ENCODE results near the gene PYGB.

PYGB gene

DNA sequence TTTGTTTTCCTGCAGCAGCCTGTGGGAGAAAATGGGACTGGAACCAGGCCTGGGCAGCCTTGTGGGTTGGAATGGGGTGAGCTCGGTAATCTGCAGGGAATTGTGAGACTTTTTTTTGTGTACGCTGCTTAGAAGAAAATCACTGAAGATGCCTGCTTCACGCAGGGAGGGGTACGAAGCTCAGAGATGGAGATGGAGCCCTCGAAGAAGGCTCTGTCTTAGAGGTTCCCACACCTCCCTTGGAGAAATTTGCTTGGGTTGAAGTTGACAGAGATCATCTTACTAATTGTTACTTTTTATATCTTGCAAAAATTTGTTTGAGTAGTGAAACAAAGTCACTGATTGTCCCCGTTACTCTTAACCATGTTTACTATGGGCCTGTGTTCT is 894 bp downstream of the PYGB start:
- no peak for DNase-seq (ENCODE audit: low read depth)
- TF ChIP-seq, protein P1, sequence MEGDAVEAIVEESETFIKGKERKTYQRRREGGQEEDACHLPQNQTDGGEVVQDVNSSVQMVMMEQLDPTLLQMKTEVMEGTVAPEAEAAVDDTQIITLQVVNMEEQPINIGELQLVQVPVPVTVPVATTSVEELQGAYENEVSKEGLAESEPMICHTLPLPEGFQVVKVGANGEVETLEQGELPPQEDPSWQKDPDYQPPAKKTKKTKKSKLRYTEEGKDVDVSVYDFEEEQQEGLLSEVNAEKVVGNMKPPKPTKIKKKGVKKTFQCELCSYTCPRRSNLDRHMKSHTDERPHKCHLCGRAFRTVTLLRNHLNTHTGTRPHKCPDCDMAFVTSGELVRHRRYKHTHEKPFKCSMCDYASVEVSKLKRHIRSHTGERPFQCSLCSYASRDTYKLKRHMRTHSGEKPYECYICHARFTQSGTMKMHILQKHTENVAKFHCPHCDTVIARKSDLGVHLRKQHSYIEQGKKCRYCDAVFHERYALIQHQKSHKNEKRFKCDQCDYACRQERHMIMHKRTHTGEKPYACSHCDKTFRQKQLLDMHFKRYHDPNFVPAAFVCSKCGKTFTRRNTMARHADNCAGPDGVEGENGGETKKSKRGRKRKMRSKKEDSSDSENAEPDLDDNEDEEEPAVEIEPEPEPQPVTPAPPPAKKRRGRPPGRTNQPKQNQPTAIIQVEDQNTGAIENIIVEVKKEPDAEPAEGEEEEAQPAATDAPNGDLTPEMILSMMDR (IDR thresholded peaks at IDR 0.05; ENCODE audit: low read depth, low read length, missing control alignments): no peak
- in situ Hi-C loops (cut with HindIII; ENCODE audit: low sequenced_read_pairs): no loop called here
- H3K4me3 ChIP-seq (ENCODE audit: low read depth, low read length): peak overlapping the region; percentile 75

DNA sequence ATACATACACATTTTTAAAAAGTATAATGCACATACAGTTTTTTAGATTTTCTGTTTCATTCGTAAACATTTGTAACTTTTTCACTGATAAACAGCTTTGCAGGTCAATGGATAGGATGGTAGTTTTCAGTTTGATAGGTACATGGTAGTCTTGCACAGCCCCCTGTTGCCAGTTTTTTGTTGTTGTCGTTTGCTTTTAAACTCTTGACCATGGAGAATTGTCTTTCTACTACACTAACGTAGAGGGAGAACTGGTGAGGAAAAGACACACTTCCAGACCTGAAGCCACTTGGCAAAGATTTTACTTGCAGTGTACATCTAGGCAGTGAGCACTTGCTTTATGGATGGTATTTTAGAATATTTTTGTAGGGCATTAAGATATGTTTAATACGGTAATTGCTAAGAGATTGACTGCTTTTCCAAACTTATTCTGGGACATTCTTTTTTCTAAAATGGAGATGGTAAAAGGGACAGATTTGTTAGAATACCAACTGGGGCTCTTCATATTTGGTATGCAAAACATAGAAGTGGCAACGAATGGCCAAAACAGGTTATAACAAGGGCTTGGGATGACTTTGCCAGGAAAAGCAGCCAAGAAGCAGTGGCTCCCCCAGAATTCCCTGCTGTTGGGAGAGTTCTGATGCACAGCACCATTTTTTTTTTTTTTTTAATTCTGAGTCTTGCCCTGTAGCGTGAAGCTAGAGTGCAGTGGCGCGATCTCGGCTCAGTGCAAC is 1.5 kb downstream of the PYGB start:
- in situ Hi-C loops (cut with HindIII; ENCODE audit: low sequenced_read_pairs): no loop called here
- DNase-seq (ENCODE audit: low read depth): no peak
- H3K4me3 ChIP-seq (ENCODE audit: low read depth, low read length): peak overlapping the region; percentile 75
- TF ChIP-seq, protein P1 (IDR thresholded peaks at IDR 0.05; ENCODE audit: low read depth, low read length, missing control alignments): no peak

DNA sequence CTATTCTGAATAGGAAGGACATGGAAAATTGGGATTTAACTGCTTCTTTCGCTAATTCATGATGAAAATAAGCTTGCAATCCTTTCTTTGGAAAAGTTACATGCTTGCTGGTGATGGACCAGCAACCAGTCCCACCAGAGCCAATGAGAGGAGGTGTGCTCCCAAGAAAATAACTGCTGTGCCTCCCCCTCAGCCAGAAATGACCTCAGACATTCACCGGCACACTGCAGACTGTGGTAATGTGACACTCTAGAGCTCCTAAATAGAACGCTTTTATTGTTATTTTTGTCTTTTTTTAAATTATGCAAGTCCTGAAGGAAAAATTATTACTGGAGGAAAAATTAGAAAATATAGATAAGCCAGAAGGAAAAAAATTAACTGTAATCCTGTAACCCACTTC is 2.6 kb downstream of the PYGB start:
- in situ Hi-C loops (cut with HindIII; ENCODE audit: low sequenced_read_pairs): loop anchor here (5.0 kb wide), 1 partner anchor 38 kb away; no protein-coding TSS in a partner anchor

DNA sequence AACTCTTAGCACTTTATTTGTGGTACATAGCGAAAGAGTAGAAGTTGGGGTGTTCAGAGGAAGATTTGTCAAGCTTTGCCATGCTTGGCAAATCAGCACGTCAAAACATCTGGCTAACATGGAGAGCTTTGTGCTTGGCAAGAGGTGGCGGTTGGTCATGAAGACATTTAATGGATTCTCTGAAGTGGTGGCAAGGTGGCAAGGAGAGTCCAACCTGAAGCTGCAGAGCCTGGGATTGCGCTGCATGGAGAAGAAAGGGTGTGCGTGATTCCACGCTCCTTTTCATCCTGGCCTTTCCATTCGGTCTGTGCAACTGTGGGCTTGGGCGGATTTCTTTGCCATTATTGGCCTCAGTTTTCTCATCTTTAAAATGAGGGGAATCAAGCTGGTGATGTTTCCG is 3.1 kb downstream of the PYGB start:
- TF ChIP-seq, protein P1 (IDR thresholded peaks at IDR 0.05; ENCODE audit: low read depth, low read length, missing control alignments): no peak
- in situ Hi-C loops (cut with HindIII; ENCODE audit: low sequenced_read_pairs): loop anchor here (5.0 kb wide), 1 partner anchor 39 kb away; no protein-coding TSS in a partner anchor
- DNase-seq (ENCODE audit: low read depth): no peak
- H3K4me3 ChIP-seq (ENCODE audit: low read depth, low read length): peak overlapping the region; percentile 75

More for the DNA sequence above, 2.6 kb downstream of the PYGB start:
- DNase-seq (ENCODE audit: low read depth): no peak
- H3K4me3 ChIP-seq (ENCODE audit: low read depth, low read length): peak overlapping the region; percentile 75
- TF ChIP-seq, protein P1 (IDR thresholded peaks at IDR 0.05; ENCODE audit: low read depth, low read length, missing control alignments): no peak

DNA sequence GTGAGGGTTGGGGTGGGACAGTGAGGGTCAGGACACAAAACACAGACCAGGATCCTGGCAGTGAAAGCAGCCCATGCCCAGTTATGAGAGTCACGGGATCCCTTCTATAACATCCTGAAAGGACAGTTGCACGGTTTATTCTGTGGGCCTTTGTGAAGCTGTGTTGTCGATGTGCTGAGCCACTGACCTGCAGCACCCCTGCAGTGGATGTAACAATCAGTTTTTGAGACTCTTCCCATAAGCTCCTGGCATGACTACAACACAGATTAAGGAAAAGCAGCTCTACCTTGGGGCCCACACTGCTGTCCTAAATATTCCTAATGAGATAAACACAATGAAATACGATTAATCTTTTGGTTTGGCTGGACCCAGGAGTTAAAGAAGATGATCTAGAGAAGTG is 3.7 kb downstream of the PYGB start:
- H3K4me3 ChIP-seq (ENCODE audit: low read depth, low read length): peak overlapping the region; percentile 75
- DNase-seq (ENCODE audit: low read depth): no peak
- in situ Hi-C loops (cut with HindIII; ENCODE audit: low sequenced_read_pairs): loop anchor here (5.0 kb wide), 1 partner anchor 39 kb away; no protein-coding TSS in a partner anchor
- TF ChIP-seq, protein P1 (IDR thresholded peaks at IDR 0.05; ENCODE audit: low read depth, low read length, missing control alignments): no peak

DNA sequence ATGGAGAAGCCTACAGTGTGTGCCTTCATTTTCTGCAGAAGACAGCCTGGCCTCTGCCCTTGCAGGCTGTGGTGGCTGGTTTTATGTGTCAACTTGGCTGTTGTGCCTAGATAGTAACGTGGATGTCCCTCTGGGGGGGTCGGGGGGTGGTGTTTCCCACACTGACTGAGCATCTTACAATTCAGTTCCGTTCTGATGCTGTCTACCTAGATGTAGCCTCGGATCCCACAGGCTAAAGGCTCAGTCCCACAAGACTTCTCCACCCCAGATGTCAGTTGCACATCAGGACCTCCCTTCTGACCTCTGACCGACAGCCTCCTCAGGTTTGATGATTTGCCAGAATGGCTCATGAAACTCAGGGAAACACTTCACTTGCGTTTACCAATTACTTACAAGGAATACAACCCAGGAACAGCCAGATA is 4.4 kb downstream of the PYGB start:
- TF ChIP-seq, protein P1 (IDR thresholded peaks at IDR 0.05; ENCODE audit: low read depth, low read length, missing control alignments): no peak
- in situ Hi-C loops (cut with HindIII; ENCODE audit: low sequenced_read_pairs): loop anchor here (5.0 kb wide), 1 partner anchor 40 kb away; no protein-coding TSS in a partner anchor
- no peak for DNase-seq (ENCODE audit: low read depth)
- no peak overlapping the region for H3K4me3 ChIP-seq (ENCODE audit: low read depth, low read length)
